GM21515 (cell line): ENCODE data around the gene SLC16A12.
"Not testable (repeated sequence)": the region's sequence is repeated elsewhere in the genome, so short reads cannot be mapped to it uniquely, and the experiment has no call there.

Source experiments
- ATAC-seq: cut with Tn5 transposase; IDR thresholded peaks from one replicate; pipeline ENCODE4 v1.9.1; 2021; ENCODE audit not compliant: unreplicated experiment

The SLC16A12 gene

DNA sequence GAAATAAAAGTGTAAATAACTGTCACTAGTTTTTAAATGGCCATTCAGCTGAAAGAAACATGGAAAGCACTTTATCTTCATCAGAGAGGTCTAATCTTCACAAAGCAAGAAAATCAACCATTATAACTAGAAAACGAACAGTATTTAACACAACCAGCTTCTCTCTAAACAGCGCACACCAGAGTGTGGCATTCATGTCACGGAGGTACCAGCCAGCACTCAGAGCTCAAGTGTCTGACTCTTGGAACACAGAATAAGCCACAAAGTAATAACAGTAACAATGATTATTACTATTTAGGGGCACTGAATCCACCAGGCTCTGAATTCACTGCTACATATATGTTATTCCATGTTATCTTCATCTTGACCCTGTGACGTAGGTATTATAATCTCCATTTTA lies 60.9 kb downstream of the SLC16A12 start:
- no peak for ATAC-seq

DNA sequence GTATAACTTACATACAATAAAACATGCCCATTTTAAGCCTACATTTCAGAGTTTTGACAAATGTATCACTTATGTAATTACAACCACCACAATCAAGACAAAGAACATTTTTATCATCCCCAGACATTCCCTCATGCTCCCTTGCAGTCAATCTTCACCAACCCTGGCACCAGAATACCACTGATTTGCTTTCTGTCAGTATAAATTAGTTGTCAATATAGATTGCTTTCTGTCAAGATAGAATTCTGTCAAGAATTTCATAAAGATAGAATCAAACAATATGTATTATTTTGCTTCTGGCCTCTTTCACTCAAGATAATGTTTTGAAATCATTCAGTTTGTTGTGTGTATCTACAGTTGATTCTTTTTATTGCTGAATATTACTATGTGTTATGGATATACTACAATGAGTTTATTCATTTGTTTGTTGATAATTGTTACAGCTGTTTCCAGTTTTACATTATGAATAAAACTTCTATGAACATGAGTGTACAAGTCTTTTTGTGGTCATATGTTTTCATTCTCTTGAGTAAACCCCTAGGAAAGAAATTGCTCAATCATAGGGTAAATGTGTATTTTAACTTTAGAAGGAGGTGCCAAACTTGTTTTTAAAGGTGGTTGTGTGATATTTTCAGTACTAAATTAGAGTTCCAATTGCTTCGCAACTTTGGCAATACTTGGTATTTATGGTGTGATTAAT lies 64.1 kb downstream of the SLC16A12 start:
- ATAC-seq = no peak

DNA sequence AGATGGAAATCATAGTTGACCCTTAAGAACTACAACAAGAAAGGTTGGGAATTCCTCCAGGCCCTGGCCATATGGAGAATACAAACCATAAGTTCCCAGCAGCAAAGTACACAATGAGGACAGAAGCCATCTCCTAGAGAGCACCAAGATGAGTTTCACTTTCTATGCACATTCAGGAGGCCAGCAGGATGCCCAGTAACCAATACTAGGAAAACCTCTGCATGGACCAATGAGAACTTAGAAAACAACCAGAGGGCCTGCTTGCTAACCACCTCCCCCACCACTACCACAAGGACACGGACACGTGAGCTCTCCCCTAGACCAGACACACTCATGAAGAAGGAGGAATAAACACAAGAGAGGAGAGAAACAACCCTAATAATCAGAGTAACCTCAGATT lies 64.8 kb downstream of the SLC16A12 start:
- ATAC-seq = no peak

DNA sequence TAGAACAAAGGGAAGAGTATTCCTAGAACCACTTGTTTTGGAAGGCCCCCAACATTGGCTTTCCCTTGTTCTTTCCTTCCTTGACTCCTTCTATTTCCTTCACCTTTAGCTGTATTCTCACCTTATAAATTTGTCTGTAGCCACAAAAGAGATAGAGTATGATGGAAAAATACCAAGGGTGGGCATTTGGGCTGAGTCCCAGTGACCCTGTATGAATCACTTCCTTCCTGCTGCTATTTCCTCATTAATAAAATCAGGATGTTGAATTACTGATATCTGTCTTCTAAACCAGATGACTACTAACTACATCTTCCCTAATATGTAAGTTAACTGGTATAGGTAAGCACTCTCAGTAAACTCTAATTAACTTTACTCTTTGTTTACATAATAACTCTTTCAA lies 65.9 kb downstream of the SLC16A12 start:
- no peak for ATAC-seq

DNA sequence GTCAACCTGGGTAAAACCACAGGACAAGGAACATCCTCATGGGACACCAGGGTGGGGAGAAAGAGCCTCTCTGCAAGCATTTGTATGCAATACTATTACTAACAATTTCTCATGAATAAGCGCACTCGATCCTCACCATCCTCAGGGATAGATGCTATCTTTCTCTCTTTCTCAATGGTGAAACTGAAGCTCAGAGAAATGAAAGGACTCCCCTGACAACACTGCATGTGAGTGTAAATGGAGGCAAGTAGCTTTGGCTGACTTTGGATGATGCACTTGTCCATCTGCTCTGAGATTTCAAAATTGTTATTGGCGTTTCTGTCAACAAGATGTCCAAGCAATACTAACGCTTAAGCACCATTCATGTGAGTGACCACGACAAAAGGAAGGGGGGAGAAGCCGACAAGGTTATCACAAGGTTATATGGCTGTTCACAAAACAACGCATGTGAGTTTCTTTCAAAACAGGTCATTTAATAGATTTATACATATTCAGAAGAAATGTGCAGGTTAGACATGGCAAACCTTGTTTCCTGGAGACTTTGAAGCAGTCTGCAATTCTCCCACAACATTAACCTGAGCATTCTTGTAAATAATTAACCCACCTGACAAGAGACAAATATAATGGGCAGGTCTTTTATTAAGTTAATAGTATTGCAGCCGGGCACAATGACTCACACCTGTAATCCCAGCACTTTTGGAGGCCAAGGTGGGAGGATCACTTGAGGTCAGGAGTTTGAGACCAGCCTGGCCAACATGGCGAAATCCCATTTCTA lies 67.0 kb downstream of the SLC16A12 start:
- ATAC-seq = no peak

DNA sequence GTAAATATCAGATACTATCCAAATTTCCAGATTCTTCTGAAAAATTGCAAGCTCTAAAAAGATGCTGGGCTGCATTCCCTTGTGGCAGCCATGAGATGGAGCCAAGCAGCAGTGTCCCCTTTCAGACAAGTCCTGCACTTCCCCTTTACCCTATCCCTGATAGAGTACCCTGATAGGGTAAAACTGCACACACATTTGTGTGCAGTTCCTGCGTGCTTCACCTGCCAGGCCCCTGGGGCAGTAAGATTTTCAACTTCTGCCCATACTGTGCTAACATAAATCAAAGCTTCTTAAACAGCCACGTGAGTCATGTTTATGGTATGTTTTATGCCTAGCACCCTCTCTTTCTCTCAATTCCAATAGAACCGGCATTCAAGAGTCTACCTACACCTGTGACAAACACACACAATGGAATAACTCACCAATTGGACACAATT lies 68.8 kb downstream of the SLC16A12 start:
- ATAC-seq = no peak

DNA sequence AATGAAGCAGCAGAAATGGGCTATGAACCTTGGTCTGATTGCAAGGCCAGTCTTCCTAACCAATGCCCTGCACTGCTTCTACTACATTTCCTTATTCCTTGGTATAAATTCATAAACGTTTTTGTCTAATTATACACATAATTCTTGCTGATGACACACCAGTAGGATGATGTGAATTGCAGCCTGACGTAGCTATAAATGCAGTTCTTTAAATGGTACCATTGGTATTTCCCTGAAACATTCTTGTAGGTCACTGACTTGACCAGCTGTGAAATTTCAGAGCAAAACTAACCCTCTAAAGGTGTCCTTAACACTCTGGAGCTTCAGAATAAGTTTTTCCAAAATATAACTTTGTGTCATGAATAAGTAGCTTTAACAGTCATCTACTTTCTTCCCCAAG lies 70.2 kb downstream of the SLC16A12 start:
- ATAC-seq = no peak

DNA sequence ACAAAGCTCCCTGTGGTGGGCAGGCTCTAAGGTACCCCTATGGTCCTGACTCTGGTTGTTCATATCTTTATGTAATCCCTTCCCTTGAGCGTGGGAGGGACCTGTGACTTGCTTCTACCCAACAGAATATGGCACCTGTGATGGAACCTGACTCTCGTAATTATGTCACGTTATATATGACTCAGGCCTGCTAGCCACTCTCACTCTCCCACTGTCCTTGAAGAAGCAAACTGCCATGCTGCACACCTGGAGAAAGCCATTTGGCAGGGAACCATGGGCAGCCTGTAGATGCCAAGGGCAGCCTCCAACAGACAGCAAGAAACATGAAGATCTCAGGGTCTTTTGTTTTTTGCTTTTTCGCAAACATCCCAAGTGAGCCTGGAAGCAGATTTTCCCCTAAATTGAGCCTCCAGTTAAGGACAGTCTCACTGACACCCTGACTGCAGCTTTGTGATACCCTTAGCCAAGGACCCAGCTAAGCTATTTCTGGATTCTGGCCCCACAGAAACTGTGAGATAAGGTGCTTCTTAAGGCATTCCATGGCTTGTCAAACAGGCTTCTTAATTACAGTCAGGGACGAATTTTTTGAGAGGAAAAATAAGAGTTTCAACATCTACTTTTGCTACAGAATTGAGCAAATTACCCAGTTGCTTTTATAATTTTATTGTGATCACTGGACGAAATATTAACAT lies 71.4 kb downstream of the SLC16A12 start:
- ATAC-seq = no peak

DNA sequence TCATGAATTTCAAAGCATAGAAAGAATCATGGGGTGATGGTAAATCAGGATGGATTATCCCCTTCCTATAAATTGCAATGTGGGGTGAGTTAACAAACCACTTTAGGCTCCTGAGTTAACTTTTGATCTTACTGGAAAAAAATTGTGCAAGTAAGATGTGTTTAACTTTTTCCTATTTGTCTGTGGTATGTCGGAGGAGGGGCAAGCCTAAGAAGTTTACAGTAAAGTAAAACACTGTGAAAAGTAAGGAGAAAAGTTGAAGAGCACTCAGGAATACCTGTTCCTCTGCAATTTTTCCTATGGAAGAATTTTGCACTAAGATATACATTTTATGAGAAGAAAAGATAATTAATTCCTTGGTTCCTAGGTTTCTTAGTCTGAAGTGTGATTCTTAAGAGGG lies 76.6 kb downstream of the SLC16A12 start:
- no peak for ATAC-seq

DNA sequence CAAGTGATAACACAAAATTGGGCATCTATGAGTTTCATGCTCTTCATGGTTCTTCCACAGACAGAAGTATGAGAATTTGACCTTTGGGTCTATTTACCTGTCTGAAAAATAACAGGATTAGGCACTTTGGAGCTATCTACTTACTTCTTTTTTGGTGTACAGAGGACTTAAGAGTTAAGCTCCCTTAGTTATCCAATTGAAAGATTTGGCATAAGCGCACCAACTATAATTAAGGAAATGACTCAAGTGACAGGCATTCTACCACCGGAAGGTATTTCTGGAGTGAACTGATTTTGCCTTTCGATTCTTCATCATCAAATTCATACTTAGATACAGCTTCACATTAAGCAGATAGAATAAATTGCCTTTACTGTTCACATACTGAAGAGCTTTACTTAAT lies 77.1 kb downstream of the SLC16A12 start:
- ATAC-seq = no peak

DNA sequence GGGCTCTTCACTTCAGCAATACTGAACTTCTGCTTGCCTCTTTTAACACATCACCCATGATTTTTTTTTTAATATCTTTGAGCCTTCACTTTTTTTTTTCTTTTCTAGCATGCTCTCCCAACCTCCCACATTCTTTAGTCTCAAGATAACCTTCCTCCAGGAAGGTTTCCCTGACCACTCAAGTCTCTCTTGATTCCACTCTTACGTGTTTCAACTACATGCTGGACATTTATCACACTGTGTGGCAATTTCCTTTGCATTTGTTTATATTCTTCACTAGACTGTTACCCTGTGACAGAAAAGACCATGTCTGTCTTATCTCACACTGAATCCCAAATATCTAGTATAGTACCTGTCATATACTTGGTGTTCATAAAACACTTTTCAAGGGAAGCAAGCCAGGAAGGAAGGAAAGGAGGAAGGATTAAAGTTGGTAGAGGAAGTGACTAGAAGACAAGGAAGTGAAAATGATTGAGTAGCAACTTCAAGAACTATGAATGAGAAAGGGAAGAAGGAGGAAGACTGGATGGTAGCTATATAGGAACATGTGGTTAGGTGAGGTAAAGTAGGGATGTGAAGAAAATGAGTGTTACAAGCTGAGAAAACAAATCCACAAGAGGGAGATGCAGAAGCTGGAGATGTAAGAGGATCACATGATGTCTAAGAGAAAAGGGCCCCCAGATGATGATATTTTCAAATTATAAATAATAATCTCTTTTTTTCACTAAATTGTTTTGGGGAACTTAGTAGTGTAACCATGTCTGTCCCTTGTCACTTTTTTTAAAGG lies 80.6 kb downstream of the SLC16A12 start:
- ATAC-seq = no peak

DNA sequence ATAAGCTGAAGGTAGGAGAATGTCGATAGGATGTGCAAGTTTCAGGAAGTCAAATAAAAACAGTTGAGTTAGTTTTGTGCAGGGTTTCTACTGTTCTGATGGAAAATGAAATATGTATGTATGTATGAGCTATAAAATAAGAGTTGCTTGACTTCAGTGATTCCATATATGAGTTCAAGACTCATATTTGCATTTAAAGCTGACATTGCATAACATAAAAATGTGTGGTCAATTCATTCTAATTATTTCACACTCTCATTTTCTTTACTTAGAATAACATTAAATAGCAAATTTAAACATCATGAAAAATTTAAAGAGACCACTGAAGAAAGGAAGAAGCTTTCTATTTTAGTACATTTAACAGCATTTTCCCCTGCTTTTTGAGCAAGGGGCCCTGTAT lies 83.2 kb downstream of the SLC16A12 start:
- ATAC-seq = no peak

DNA sequence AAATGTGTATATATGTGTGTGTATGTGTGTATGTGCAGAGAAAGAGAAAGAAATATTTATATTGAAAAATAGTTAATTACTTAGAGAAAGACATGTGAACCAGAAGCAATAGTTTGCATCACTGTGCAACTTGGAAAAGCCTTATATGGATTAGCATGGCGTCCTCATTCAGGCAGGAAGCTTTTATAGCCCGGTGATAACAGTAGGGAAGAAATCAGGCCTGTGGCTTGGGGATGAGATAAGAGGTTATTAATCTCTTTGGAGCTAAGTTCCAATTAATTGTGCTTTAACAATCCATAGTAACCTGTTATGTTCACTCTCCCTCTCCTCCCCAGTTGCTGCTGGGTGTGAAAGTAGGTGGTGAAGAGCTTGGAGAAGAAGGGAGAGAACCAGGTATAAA lies 84.5 kb downstream of the SLC16A12 start:
- ATAC-seq = no peak

DNA sequence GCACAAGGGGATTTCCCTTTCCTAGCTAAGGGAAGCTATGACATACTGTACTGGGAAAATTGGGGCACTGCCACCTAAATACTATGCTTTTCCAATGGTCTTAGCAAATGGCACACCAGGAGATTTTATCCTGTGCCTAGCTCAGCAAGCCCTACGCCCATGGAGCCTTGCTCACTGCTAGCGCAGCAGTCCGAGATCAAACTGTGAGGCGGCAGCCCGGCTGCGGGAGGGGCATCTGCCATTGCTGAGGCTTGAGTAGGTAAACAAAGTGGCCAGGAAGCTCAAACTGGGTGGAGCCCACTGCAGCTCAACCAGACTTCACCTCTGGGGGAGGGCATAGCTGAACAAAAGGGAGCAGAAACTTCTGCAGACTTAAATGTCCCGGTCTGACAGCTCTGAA lies 90.6 kb downstream of the SLC16A12 start:
- ATAC-seq = not testable (repeated sequence)

DNA sequence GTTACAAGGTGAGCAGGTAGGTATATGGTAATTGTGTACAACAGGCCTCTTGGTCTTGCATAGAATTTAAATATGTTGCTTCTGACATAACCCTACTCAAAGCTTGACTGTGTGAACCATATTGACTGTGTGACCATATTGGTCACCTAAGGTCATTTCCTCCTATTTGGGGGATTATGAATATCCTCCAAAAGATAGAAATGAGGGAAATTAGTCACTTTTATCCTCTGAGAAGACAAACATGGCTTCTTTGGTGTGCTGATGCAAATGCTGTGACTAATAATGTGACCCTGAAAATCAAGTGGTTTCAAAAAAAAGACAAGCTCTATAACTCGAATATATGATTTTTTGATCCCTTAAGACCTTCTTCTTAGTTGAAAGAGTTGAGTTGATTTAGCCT lies 93.1 kb downstream of the SLC16A12 start:
- no peak for ATAC-seq

DNA sequence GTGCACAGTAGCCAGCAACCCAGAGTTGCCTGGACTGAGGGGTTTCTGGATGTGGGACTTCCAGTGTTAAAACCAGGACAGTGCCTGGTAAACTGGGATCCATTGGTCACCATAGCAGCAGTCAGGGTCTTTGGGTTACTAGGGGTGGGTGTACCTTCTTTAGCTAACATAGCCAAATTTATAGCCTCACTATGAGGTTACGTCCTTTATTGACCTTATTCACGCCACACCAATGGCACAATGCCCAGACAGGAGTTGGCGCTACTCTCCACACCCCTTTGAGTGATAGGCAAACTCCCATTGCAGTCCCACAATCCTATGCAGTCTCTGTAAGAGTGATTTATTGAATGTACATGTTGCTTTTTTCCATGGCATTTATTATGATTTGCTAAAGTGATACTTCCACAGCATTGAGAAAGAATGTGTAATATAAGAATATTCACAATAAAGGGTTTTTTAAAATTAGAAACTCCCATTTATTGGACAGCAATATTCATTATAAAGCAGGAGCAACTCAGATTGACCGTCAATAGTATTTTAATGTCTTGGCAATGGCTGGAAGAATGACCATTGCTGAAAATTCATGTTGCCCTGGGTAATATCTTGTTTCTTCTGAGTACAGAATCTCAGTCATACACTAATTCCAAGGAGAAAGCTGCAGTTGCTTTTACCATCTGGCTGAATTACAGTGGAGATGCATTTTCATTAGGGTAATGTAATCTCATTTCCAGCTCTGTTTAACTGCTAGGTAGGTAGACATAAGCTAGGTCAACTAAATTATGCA lies 95.0 kb downstream of the SLC16A12 start:
- no peak for ATAC-seq

DNA sequence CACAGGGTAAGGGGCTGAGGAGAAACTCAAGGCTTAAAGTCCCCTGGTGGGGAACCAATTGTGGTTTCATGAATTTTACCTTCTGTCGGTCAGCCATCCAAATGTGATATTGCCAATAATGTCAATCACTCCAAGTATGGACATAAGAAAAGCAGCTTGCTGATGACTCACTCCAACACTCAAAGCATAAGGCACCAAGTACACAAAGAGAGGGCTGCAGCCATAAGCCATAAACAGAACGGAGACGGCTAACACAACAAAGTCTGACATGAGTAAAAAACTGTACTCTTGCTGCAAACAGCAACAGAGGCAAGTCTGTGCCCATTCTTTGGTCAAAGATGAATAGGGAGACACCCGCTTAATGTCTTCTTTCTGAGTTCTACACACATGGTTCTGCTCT lies 96.9 kb downstream of the SLC16A12 start:
- ATAC-seq = no peak

DNA sequence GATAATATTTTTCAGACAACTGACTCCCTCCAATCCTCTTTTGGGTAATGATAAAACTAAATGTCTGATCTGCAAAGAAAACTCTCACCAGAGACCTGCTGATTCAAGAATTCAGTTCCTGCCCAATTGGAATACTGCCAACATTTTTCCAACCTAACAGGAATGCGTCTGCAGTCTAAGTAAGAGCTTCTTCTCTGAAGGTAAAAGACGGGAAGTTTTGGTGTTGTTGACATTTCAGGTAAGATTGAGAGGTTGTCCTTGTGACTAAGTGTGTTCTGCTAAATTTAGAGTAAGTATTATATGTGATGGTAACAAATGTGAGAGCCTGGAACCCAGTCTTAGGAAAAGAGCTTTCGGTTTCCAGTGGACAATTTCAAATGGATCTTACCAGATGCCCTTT lies 103.4 kb downstream of the SLC16A12 start:
- ATAC-seq = no peak

DNA sequence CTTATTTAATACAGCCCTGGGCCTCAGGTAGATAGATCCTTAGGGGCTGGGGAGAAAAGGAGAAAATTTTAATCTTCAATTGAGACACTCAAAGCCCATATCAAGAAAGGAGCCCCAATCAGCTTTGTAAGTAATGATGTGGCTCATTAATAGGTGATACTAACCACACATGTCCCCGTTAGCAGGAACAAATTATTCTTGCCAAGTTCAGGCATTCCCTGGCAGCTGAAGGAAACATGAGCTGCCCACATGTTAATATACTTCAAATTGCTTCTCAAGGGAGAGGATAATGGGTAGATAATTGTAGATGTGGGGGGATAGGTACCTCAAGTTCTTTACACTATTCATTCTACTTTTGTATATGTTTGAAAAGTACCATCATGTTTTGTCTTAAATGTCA lies 106.5 kb downstream of the SLC16A12 start:
- ATAC-seq = no peak

DNA sequence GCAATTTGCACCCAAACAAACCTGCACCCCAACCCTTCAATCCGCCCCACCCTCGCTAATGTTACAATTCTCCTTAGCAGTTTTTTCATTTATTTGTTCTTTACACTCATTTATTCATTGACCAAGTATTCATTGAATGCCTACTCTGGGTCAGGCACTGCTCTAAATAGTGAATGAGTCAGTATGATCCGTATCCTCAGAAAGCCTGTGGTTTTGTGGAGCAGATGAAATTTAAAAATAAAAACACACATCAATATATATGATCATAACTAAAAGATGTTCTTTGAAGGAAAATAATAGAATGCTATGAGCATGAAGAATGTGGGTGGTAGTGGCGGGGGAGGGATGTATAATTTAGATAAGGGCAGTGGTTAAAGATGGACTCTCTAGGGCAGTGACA lies 107.8 kb downstream of the SLC16A12 start:
- ATAC-seq = no peak
